Keratinocyte (primary cell): Measurements from ENCODE around the gene HRH3.

ENCODE experiments used
- EZH2 ChIP-seq: IDR thresholded peaks from one replicate; pipeline ENCODE4 v1.6.1; 2012; ENCODE audit warnings: inconsistent platforms, mild to moderate bottlenecking, low read length, moderate library complexity
- TF ChIP-seq, protein P1 (sequence below), 3 experiments: IDR thresholded peaks in 1 of 3; conservative IDR thresholded peaks in 1 of 3; optimal IDR thresholded peaks in 1 of 3; 2 replicates in 2 of 3; 3 replicates in 1 of 3; pipeline versions ENCODE3 to v1.5.1; 2011; ENCODE audit warnings: low read length in 3 of 3, mild to moderate bottlenecking in 3 of 3, moderate library complexity in 2 of 3, control low read depth in 1 of 3, inconsistent platforms in 1 of 3; ENCODE audit not compliant: insufficient read depth in 2 of 3; ENCODE audit errors: extremely low read depth in 1 of 3

DNA sequence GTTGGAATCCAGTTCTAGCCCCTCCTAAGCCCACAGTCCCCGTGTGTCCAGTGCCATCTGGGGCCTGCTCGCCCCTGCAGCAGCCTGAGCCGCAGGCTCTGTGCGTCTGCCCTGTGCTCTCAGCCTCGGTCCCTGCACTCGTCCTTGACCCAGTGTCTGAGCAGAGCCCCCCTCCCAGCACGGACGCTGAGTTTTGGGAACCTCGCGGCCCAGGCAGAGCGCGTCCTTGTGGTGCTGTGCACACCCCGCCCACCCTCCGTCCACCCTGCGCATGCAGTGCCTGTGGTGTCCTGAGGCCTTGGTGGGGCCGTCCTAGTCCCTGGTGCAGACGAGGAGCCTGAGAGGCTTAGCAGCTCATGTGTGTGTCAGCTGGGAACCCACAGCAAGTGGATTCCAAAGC is 49.8 kb upstream of the HRH3 start:
- TF ChIP-seq, protein P1, sequence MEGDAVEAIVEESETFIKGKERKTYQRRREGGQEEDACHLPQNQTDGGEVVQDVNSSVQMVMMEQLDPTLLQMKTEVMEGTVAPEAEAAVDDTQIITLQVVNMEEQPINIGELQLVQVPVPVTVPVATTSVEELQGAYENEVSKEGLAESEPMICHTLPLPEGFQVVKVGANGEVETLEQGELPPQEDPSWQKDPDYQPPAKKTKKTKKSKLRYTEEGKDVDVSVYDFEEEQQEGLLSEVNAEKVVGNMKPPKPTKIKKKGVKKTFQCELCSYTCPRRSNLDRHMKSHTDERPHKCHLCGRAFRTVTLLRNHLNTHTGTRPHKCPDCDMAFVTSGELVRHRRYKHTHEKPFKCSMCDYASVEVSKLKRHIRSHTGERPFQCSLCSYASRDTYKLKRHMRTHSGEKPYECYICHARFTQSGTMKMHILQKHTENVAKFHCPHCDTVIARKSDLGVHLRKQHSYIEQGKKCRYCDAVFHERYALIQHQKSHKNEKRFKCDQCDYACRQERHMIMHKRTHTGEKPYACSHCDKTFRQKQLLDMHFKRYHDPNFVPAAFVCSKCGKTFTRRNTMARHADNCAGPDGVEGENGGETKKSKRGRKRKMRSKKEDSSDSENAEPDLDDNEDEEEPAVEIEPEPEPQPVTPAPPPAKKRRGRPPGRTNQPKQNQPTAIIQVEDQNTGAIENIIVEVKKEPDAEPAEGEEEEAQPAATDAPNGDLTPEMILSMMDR (optimal IDR thresholded peaks at IDR 0.05 in 1 of 3, IDR thresholded peaks at IDR 0.05 in 1 of 3, conservative IDR thresholded peaks at IDR 0.05 in 1 of 3; ENCODE audit: extremely low read depth in 1 of 3, insufficient read depth in 2 of 3, low read length in 3 of 3) = no peak
- TF ChIP-seq EZH2 = no peak
